Natural killer cell treated with Interleukin-12 subunit alpha and Interleukin-12 subunit beta and Interleukin-15 and Interleukin-18, amount 100 ng/mL, for 72 hours (primary cell): ENCODE results near the gene LAS1L. TPM values are rescaled to one million over a fixed set of nuclear protein-coding genes. Genes with fewer than 3 reads are reported as not detected.
"Not testable (repeated sequence)": the region's sequence is repeated elsewhere in the genome, so short reads cannot be mapped to it uniquely, and the experiment has no call there.

Experiments
- ATAC-seq, 2 donors: fragments of 150-1000 bp; cut with Tn5 transposase in 1 of 2; sonication (Bioruptor Pico), chemical (Tn5 transposase) in 1 of 2; 2 replicates each; pipeline ENCODE4 v1.10.0; 2021
- DNase-seq: peaks from one replicate; pipeline ENCODE4 v3.0.0; 2022; ENCODE audit warnings: low spot score
- H3K27ac Mint-ChIP-seq, 2 donors: 1 replicate in 1 of 2; 2 replicates in 1 of 2; pipeline ENCODE4 v1.8.0; 2022; ENCODE audit warnings: mixed read lengths in 2 of 2, mild to moderate bottlenecking in 1 of 2, moderate library complexity in 1 of 2
- H3K27me3 Mint-ChIP-seq, 2 donors: 1 replicate in 1 of 2; 2 replicates in 1 of 2; pipeline ENCODE4 v1.8.0; 2022; ENCODE audit warnings: mixed read lengths in 2 of 2
- H3K36me3 Mint-ChIP-seq: one replicate; pipeline ENCODE4 v1.8.0; 2022; ENCODE audit warnings: mixed read lengths
- H3K4me1 Mint-ChIP-seq, 2 donors: 1 replicate in 1 of 2; 2 replicates in 1 of 2; pipeline ENCODE4 v1.8.0; 2022; ENCODE audit warnings: low read depth in 2 of 2, mixed read lengths in 2 of 2, mild to moderate bottlenecking in 1 of 2
- H3K4me3 Mint-ChIP-seq: one replicate; pipeline ENCODE4 v1.8.0; 2022; ENCODE audit warnings: mixed read lengths
- H3K9me3 Mint-ChIP-seq: 2 replicates; pipeline ENCODE4 v1.8.0; 2022; ENCODE audit warnings: mixed read lengths
- total RNA-seq, 2 donors: library from RNA; stranded (reverse); gene quantifications; one replicate each; pipeline ENCODE4 v1.2.3, GENCODE V29; 2022

The LAS1L gene
- total RNA-seq, 2 donors from 2014 or later, result 46.5 to 68.8 TPM

- no peak for ATAC-seq
- Mint-ChIP-seq H3K36me3 (no peaks in the 10 kb centered on the region), H3K4me3 (no peak overlapping the region), H3K27me3 (peaks cover 0 to 8% of the 10 kb centered on the region in 2 donors), H3K9me3 (no peaks in the 10 kb centered on the region), H3K27ac (no peak overlapping the region), H3K4me1 (no peaks in the 10 kb centered on the region)
- no peak for DNase-seq
Measured at GRCh38 chrX:65493431-65493830, 41.2 kb downstream of the LAS1L start.

- Mint-ChIP-seq H3K36me3 (no peaks in the 10 kb centered on the region), H3K9me3 (no peaks in the 10 kb centered on the region), H3K4me1 (no peaks in the 10 kb centered on the region), H3K27me3 (peaks cover 0 to 8% of the 10 kb centered on the region in 2 donors), H3K27ac (no peak overlapping the region), H3K4me3 (no peak overlapping the region)
- no peak for DNase-seq
- no peak for ATAC-seq
Measured at GRCh38 chrX:65491620-65492019, 43.0 kb downstream of the LAS1L start.

- Mint-ChIP-seq H3K27me3 (peaks cover 0 to 8% of the 10 kb centered on the region in 2 donors), H3K4me1 (no peaks in the 10 kb centered on the region), H3K27ac (no peak overlapping the region), H3K4me3 (no peak overlapping the region), H3K9me3 (no peaks in the 10 kb centered on the region), H3K36me3 (no peaks in the 10 kb centered on the region)
- no peak for ATAC-seq
- DNase-seq, result no peak
Measured at GRCh38 chrX:65488495-65488894, 46.1 kb downstream of the LAS1L start.

GRCh38 chrX:65480960-65481359 is 53.6 kb downstream of the LAS1L start:
- no peak for DNase-seq
- no peak for ATAC-seq
- no peak overlapping the region for H3K4me3 Mint-ChIP-seq
- no peaks in the 10 kb centered on the region for H3K36me3 Mint-ChIP-seq
- H3K27ac Mint-ChIP-seq, result no peak overlapping the region
- H3K4me1 Mint-ChIP-seq, result no peaks in the 10 kb centered on the region
- peaks cover 0 to 8% of the 10 kb centered on the region in 2 donors for H3K27me3 Mint-ChIP-seq
- H3K9me3 Mint-ChIP-seq, result no peaks in the 10 kb centered on the region

- DNase-seq, H3K4me1 Mint-ChIP-seq, H3K27ac Mint-ChIP-seq, H3K27me3 Mint-ChIP-seq, H3K36me3 Mint-ChIP-seq, ATAC-seq, H3K4me3 Mint-ChIP-seq, H3K9me3 Mint-ChIP-seq: not testable (repeated sequence)
Measured at GRCh38 chrX:65479102-65479501, 55.5 kb downstream of the LAS1L start.

GRCh38 chrX:65476564-65476963 is 58.0 kb downstream of the LAS1L start:
- Mint-ChIP-seq H3K36me3 (no peaks in the 10 kb centered on the region), H3K27me3 (peaks cover 0 to 10% of the 10 kb centered on the region in 2 donors), H3K27ac (no peak overlapping the region), H3K9me3 (no peaks in the 10 kb centered on the region), H3K4me1 (no peaks in the 10 kb centered on the region), H3K4me3 (no peak overlapping the region)
- ATAC-seq (no peak), DNase-seq (no peak)

- ATAC-seq, result no peak
Measured at GRCh38 chrX:65463550-65463949, 71.0 kb downstream of the LAS1L start.

More at GRCh38 chrX:65463550-65463949, 71.0 kb downstream of the LAS1L start:
- Mint-ChIP-seq H3K36me3 (no peaks in the 10 kb centered on the region), H3K4me3 (no peak overlapping the region), H3K27ac (no peak overlapping the region), H3K27me3 (peaks cover 0 to 8% of the 10 kb centered on the region in 2 donors), H3K9me3 (no peaks in the 10 kb centered on the region), H3K4me1 (no peaks in the 10 kb centered on the region)
- DNase-seq, result no peak

Other genes with a start within 250 kb of the LAS1L start
- gene MSN, start 132.9 kb upstream of the LAS1L start, total RNA-seq, result 100 to 1,000 TPM; 392 to 703 TPM